Right lobe of liver (tissue), 6 donors: ENCODE measurements around the gene TPRG1L. TPM values are rescaled to one million over a fixed set of nuclear protein-coding genes. Genes with fewer than 3 reads are reported as not detected.

Source experiments
- ATAC-seq, 4 donors: fragments of 200-7000 bp; cut with Tn5 transposase; one replicate each; pipeline ENCODE4 v1.9.1; 2020; ENCODE audit warnings: mild to moderate bottlenecking in 4 of 4, moderate library complexity in 4 of 4
- DNase-seq, 3 donors: peaks; one replicate each; pipeline ENCODE4 v3.0.0-alpha.2; 2020
- H3K27ac ChIP-seq, 3 donors: fragments of 200-600 bp; one replicate each; pipeline ENCODE4 v1.8.0; 2022
- H3K27me3 ChIP-seq, 2 donors: fragments of 200-600 bp; one replicate each; pipeline ENCODE4 v1.8.0; 2022
- H3K36me3 ChIP-seq, 4 donors: fragments of 200-600 bp; sonication (generic) in 1 of 4; one replicate each; pipeline versions ENCODE4 v1.5.1 to v1.8.0; 2017 to 2022; ENCODE audit warnings: control low read depth in 1 of 4
- H3K4me1 ChIP-seq, 4 donors: fragments of 200-600 bp; sonication (generic) in 1 of 4; one replicate each; pipeline versions ENCODE4 v1.5.1 to v1.8.0; 2017 to 2022; ENCODE audit warnings: control low read depth in 1 of 4
- H3K4me3 ChIP-seq, 3 donors: fragments of 200-600 bp; one replicate each; pipeline ENCODE4 v1.8.0; 2022
- H3K9me3 ChIP-seq, 4 donors: fragments of 200-600 bp; sonication (generic) in 1 of 4; one replicate each; pipeline versions ENCODE4 v1.5.1 to v1.8.0; 2017 to 2022; ENCODE audit warnings: control low read depth in 1 of 4
- CTCF ChIP-seq, 4 donors: fragments of 200-600 bp in 3 of 4; fragments of 450-650 bp in 1 of 4; IDR thresholded peaks; one replicate each; pipeline versions ENCODE4 v1.5.1 to v1.8.0; 2016 to 2022; ENCODE audit warnings: antibody characterized with exemption in 4 of 4, mild to moderate bottlenecking in 2 of 4
- POLR2A ChIP-seq: fragments of 450-650 bp; IDR thresholded peaks from one replicate; pipeline ENCODE4 v1.6.1; 2017; ENCODE audit warnings: antibody characterized with exemption, mild to moderate bottlenecking
- WGBS: methylation state at CpG from one replicate; pipeline ENCODE4 v1.1.6; 2018; ENCODE audit warnings: low coverage, low lambda C conversion rate; ENCODE audit not compliant: insufficient coverage; ENCODE audit errors: missing lambda C conversion rate; 5-methylcytosine and 5-hydroxymethylcytosine counted together
- intact Hi-C, 2 donors: fragments of 100-400 bp; cut with DNase I; formaldehyde crosslinking; loops; one replicate each; pipeline versions ENCODE4 v1.11.2 to v1.14.1; 2022
- total RNA-seq, 6 experiments: library from RNA; depleted of rRNA in 2 of 6; stranded (reverse); fragments of >200 nt in 2 of 6; fragmentation: NEBNext Ultra II Directional in 3 of 6; extraction: Animal tissue kit (Norgen Biotek cat#: 25700) in 3 of 6; gene quantifications; one replicate each; pipeline versions ENCODE4 v1.1.0 to v1.2.4, GENCODE V29; 2016 to 2023
- donor health status: DM: no; HTN: yes; CAD: no.
- donor health status: DM: no; HTN: no; CAD: no.
- donor health status: DM: no; HTN: no; CAD: no.
- donor health status: DM: no; HTN: yes; CAD: no.
- donor health status: DM: no; HTN: yes; CAD: no.

Gene TPRG1L
- total RNA-seq, 6 experiments from 2014 or later, result 42.5 to 54.6 (median 53.4) TPM

GRCh38 chr1:3656450-3657095 lies 31.8 kb downstream of the TPRG1L start:
- peak in 2 of 3 donors; percentile 15 to 22 for DNase-seq
- no peak overlapping the region for H3K4me3 ChIP-seq
- H3K27ac ChIP-seq, result no peak overlapping the region
- no peak for TF ChIP-seq CTCF (IDR thresholded peaks at IDR 0.05)
- no peak for TF ChIP-seq POLR2A
- peaks cover 0 to 11% (median 0%) of the 10 kb centered on the region in 4 donors for H3K4me1 ChIP-seq
- no peaks in the 10 kb centered on the region for H3K9me3 ChIP-seq
- no peak for ATAC-seq
- H3K36me3 ChIP-seq, result no peaks in the 10 kb centered on the region
- 75% methylated on average over 10 of the region's 13 CpGs for WGBS
- peaks cover 0 to 20% of the 10 kb centered on the region in 2 donors for H3K27me3 ChIP-seq
- intact Hi-C loops, result no loop called here

GRCh38 chr1:3657096-3657475 lies 32.3 kb downstream of the TPRG1L start:
- peak in 2 of 3 donors; percentile 18 to 35 for DNase-seq
- H3K4me1 ChIP-seq, result peaks cover 0 to 7% (median 0%) of the 10 kb centered on the region in 4 donors
- no peaks in the 10 kb centered on the region for H3K9me3 ChIP-seq
- intact Hi-C loops, result no loop called here
- H3K27ac ChIP-seq, result no peak overlapping the region
- ATAC-seq, result no peak
- TF ChIP-seq POLR2A (no peak), CTCF (IDR thresholded peaks at IDR 0.05) (no peak)
- no peaks in the 10 kb centered on the region for H3K36me3 ChIP-seq
- no peak overlapping the region for H3K4me3 ChIP-seq
- H3K27me3 ChIP-seq, result peaks cover 0 to 16% of the 10 kb centered on the region in 2 donors
- 83% methylated on average over 4 of the region's 6 CpGs for WGBS

GRCh38 chr1:3657578-3658230 lies 32.9 kb downstream of the TPRG1L start:
- Histone ChIP-seq H3K4me3 (no peak overlapping the region), H3K9me3 (no peaks in the 10 kb centered on the region), H3K4me1 (peaks cover 0 to under 1% (median 0%) of the 10 kb centered on the region in 4 donors), H3K27me3 (peaks cover 0 to 12% of the 10 kb centered on the region in 2 donors), H3K27ac (no peak overlapping the region), H3K36me3 (no peaks in the 10 kb centered on the region)
- intact Hi-C loops, result no loop called here
- 68% methylated on average over 9 of the region's 26 CpGs for WGBS
- ATAC-seq, result peak in 1 of 4 donors; percentile 31
- no peak for TF ChIP-seq CTCF (IDR thresholded peaks at IDR 0.05)
- peak in 2 of 3 donors; percentile 31 to 45 for DNase-seq

GRCh38 chr1:3658231-3658615 lies 33.4 kb downstream of the TPRG1L start:
- Histone ChIP-seq H3K36me3 (no peaks in the 10 kb centered on the region), H3K4me3 (no peak overlapping the region), H3K9me3 (no peaks in the 10 kb centered on the region), H3K4me1 (no peaks in the 10 kb centered on the region), H3K27ac (no peak overlapping the region), H3K27me3 (peaks cover 0 to 7% of the 10 kb centered on the region in 2 donors)
- TF ChIP-seq CTCF (IDR thresholded peaks at IDR 0.05) (no peak), POLR2A (no peak)
- intact Hi-C loops, result no loop called here
- ATAC-seq (no peak), DNase-seq (no peak)
- WGBS, result 61% methylated on average over 10 of the region's 14 CpGs
